Astrocyte of the cerebellum (primary cell): Measurements from ENCODE around the gene TNFAIP2.

Experiments
- DNase-seq: peaks from one replicate; pipeline ENCODE4 v3.0.0-alpha.2; 2011; ENCODE audit warnings: low read depth
- H3K4me3 ChIP-seq: 2 replicates; pipeline ENCODE4 v1.5.1; 2011; ENCODE audit warnings: mild to moderate bottlenecking, low read depth, low read length, moderate library complexity
- in situ Hi-C: cut with HindIII; loops from 2 replicates; pipeline ENCODE4 v1.10.0; 2017; ENCODE audit warnings: low sequenced_read_pairs
- TF ChIP-seq, protein P1 (sequence below): IDR thresholded peaks from 2 replicates; pipeline ENCODE4 v1.5.1; 2012; ENCODE audit warnings: low read length, low read depth, moderate library complexity, mild to moderate bottlenecking; ENCODE audit errors: missing control alignments

The TNFAIP2 gene

DNA sequence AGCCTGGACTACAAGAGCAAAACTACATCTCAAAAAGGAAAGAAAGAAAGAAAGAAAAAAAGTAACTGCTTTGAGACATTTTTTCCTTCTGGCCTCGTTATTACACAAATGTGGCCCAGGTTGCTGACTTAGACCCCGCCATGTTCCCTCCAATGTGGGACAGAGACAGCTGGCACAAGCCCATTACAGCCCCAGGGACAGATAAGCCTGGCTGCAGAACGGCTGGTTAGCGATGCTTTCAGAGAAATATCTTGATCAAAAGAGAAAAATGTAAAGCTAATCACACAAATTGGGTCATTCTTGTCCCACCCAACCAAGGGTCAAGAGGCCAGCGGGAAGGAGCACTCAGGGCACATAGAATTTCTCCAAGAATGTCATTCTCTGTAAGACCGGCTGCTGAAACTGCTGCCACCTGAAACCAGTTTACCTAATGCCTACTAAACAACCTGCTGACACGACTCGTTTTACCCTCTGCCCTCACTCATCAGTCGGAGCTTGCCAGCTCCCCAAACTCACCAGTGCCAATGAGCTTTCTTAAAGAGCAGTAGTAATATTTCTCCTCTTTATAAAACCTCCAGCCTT lies 63.1 kb downstream of the TNFAIP2 start:
- in situ Hi-C loops, result no loop called here
- no peak for DNase-seq
- no peak overlapping the region for H3K4me3 ChIP-seq
- TF ChIP-seq, protein P1, sequence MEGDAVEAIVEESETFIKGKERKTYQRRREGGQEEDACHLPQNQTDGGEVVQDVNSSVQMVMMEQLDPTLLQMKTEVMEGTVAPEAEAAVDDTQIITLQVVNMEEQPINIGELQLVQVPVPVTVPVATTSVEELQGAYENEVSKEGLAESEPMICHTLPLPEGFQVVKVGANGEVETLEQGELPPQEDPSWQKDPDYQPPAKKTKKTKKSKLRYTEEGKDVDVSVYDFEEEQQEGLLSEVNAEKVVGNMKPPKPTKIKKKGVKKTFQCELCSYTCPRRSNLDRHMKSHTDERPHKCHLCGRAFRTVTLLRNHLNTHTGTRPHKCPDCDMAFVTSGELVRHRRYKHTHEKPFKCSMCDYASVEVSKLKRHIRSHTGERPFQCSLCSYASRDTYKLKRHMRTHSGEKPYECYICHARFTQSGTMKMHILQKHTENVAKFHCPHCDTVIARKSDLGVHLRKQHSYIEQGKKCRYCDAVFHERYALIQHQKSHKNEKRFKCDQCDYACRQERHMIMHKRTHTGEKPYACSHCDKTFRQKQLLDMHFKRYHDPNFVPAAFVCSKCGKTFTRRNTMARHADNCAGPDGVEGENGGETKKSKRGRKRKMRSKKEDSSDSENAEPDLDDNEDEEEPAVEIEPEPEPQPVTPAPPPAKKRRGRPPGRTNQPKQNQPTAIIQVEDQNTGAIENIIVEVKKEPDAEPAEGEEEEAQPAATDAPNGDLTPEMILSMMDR, result no peak
